Activated CD8-positive, alpha-beta memory T cell treated with anti-CD3 and anti-CD28 coated beads for 36 hours (primary cell): ENCODE results near the gene RPL27A. TPM values are rescaled to one million over a fixed set of nuclear protein-coding genes. Genes with fewer than 3 reads are reported as not detected.

Source experiments
- CTCF ChIA-PET: fragments of 350-600 bp; sonication (Branson Sonifier 250); formaldehyde crosslinking; loops from one replicate; lab custom pipeline; 2021; ENCODE audit warnings: antibody characterized with exemption; lab: Charles Lee
- POLR2A ChIA-PET: fragments of 350-600 bp; sonication (Branson Sonifier 250); formaldehyde crosslinking; loops from one replicate; lab custom pipeline; 2021; ENCODE audit warnings: antibody characterized with exemption; lab: Charles Lee
- total RNA-seq, 2 experiments: library from RNA; stranded (reverse); gene quantifications; one replicate each; pipeline ENCODE4 v1.2.3, GENCODE V29; 2021

RPL27A gene
- total RNA-seq, 2 experiments from 2014 or later: 1,043 to 1,075 TPM

DNA sequence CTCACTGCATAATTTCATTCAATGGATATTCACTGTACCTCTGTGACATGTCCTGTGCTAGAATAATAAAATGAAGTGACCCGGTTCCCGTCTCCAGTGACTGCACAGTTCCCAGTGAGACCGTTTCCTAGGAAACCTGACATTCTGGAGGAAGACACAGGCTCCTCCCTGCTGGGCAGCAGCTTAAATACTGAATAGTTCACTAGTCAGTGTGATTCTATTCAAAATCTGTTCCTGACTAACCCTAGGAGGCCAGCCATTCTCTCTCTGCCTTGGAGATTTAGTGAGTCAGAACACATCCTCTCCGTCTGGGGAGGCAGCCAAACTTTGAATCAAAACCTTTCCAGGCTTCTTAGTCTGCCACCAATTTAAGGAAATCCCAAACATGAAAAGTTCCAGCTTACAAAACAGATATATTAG, 11.4 kb upstream of the RPL27A start:
- CTCF ChIA-PET: no interaction called here
- POLR2A ChIA-PET: no interaction called here

DNA sequence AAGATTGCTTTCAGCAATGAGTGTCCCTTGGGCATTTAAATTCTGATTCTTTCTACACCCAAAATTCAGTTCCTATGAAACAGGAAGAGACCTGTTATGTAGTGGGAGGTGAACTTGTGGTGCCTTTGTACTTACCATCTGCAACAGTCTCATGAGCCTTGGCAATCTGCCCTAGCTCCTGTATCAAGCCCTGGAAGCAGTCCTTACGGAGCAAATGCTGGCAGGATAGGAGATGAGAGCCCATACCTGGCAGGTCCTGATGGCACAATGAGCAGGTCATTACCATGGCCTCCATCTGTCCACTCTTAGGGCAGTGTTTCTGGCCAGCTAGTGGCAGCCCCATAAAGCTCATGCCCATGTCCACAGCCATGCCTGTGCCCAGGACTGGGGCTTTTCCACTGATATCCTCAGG, 10.9 kb upstream of the RPL27A start:
- ChIA-PET CTCF (no interaction called here), POLR2A (no interaction called here)

DNA sequence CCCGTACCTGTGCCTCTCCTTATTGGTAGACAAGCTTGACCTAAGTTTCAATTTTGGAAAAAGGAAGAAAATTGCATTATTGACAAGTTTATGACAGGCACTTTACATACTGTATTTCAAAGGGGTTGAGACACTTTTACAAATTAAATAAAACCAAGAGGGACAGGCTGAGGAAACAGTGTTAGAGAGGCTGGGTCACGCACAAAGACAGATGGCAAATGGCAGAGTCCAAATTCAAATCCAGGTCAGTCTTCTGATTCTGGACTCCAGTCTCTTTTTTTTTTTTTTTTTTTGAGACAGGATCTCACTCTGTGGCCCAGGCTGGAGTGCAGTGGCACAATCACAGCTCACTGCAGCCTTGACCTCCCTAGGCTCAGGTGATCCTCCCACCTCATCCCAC, 10.2 kb upstream of the RPL27A start:
- CTCF ChIA-PET: no interaction called here
- POLR2A ChIA-PET: no interaction called here

- CTCF ChIA-PET: no interaction called here
- POLR2A ChIA-PET: no interaction called here
Observed at GRCh38 chr11:8674859-8675258, 7.7 kb upstream of the RPL27A start.

DNA sequence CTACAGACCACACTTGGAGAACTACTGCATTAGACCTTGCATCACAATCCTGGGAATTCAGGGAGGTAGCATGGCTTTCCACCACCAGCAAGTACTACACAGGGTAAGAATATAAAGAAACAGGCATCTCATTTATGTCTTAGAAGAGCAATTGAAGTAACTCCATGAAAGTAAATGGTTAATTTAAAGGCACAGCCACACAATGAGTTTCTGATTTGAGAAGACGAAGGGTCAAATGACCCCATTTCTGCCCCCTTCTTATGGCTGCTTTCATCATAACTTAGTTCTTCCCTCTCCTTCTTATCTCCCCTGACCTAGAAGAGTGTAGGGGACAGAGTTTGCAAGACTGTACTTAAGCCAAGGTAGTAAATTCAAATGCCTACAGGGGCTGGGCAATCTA, 6.1 kb upstream of the RPL27A start:
- ChIA-PET POLR2A (no interaction called here), CTCF (interaction anchor here (0.6 kb wide), 1 partner anchor 283 kb away, joined by 4 read pairs; no protein-coding TSS in a partner anchor)

DNA sequence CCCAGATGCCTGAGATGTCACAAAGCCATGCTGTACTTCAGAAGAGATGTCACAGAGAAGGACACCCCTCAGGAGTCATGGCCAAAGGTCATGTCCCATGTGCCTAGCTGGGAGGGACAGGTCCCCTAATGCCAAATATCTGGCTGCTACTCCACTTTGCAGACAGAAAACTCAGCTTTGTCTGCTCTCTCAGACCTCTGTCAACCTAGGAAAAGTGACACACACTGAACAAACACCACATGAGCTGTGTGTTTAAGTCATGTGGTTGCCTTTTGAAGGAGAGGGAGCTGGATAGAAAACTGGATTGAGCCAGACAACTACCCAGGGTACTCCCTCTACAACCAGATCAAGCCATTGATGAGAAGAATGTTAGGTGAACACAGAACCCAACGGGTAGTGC, 3.6 kb upstream of the RPL27A start:
- POLR2A ChIA-PET: no interaction called here

GRCh38 chr11:8681837-8682302, 722 bp upstream of the RPL27A start:
- ChIA-PET CTCF (no interaction called here), POLR2A (interaction anchor here (0.5 to 1.1 kb wide), 5 partner anchors 8 to 1773 kb away, joined by 3 to 10 read pairs (median 3); partner anchors contain the start of genes AMPD3 and TMEM9B)

More for the DNA sequence above, 3.6 kb upstream of the RPL27A start:
- CTCF ChIA-PET: no interaction called here

GRCh38 chr11:8683115-8683807, 669 bp downstream of the RPL27A start:
- CTCF ChIA-PET: no interaction called here

DNA sequence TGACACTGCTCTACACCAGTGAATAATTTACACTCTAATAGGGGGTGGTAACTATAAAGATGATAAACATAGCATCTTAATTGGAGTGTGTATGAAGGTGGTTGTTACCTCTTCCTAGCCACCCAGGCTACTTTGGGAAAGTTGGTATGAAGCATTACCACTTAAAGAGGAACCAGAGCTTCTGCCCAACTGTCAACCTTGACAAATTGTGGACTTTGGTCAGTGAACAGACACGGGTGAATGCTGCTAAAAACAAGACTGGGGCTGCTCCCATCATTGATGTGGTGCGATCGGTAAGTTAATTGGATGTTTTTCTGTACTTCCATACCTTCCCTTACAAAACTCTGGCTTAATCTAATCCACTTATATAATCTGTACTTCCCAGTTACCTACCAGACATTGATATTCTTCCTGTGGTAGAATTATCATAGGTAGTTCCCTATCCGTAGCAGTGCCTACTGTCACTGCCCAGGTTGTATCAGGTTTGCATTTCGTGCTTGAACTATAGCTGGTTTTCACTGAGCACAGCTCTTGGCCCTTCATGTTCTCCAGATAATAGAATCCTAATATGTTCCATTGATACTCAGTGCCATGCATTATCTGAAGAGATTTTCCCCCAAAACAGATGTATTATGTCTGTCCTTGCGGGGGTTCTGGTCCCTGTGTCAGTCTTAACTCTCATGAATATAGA, 2.2 kb downstream of the RPL27A start:
- CTCF ChIA-PET: no interaction called here
- POLR2A ChIA-PET: no interaction called here

More at GRCh38 chr11:8683115-8683807, 669 bp downstream of the RPL27A start:
- POLR2A ChIA-PET: interaction anchor here (0.5 to 1.2 kb wide), 6 partner anchors 133 to 1830 kb away, joined by 3 to 4 read pairs (median 3); no protein-coding TSS in a partner anchor

- POLR2A ChIA-PET: no interaction called here
- CTCF ChIA-PET: no interaction called here
Observed at GRCh38 chr11:8685306-8685705, 2.7 kb downstream of the RPL27A start.

- POLR2A ChIA-PET: no interaction called here
- CTCF ChIA-PET: no interaction called here
Observed at GRCh38 chr11:8685820-8686219, 3.2 kb downstream of the RPL27A start.

DNA sequence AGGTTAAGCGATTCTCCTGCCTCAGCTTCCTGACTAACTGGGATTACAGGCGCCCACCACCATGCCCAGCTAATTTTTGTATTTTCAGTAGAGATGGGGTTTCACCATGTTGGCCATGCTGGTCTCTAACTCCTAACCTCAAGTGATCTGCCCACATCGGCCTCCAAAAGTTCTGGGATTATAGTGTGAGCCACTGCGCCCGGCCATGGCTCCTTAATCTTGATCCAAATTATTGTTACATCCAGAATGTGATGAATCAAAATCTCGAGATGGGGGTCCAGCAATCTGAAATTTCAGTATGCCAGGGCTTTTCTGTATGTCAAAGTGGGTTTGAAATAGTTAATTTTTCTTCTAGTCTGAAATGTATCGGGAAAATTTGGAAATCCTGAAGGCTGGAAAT, 3.7 kb downstream of the RPL27A start:
- CTCF ChIA-PET: no interaction called here
- POLR2A ChIA-PET: no interaction called here

GRCh38 chr11:8688414-8689362, 6.1 kb downstream of the RPL27A start:
- ChIA-PET POLR2A (interaction anchor here (0.6 to 2.7 kb wide), 7 partner anchors 9 to 275 kb away, joined by 3 to 16 read pairs (median 4); partner anchors contain the start of gene TMEM9B), CTCF (no interaction called here)

GRCh38 chr11:8689726-8690255, 7.2 kb downstream of the RPL27A start:
- ChIA-PET POLR2A (interaction anchor here (0.6 to 0.7 kb wide), 3 partner anchors 30 to 625 kb away, joined by 3 to 4 read pairs (median 3); no protein-coding TSS in a partner anchor), CTCF (no interaction called here)

GRCh38 chr11:8690374-8691342, 8.1 kb downstream of the RPL27A start:
- ChIA-PET CTCF (no interaction called here), POLR2A (interaction anchor here (1.3 kb wide), 1 partner anchor 8 kb away, joined by 7 read pairs; the partner anchor contains the start of genes RPL27A and TRIM66)

DNA sequence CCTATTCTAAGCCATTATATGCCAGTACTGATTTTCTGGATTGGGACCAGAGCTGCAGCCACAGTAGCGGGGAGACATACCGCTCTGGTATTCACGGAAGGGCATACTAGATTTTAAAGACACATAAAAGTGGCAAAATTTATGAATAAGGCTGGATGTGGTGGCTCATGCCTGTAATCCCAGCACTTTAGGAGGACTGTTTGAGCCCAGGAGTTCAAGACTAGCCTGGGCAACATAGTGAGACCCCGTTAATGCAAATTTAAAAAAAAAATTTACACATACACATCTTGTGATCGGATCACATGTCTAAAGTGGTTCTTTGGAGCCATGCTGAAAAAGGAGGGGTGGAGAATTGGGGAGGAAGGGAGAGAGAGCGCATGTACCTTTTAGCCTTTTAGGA, 9.0 kb downstream of the RPL27A start:
- CTCF ChIA-PET: no interaction called here

DNA sequence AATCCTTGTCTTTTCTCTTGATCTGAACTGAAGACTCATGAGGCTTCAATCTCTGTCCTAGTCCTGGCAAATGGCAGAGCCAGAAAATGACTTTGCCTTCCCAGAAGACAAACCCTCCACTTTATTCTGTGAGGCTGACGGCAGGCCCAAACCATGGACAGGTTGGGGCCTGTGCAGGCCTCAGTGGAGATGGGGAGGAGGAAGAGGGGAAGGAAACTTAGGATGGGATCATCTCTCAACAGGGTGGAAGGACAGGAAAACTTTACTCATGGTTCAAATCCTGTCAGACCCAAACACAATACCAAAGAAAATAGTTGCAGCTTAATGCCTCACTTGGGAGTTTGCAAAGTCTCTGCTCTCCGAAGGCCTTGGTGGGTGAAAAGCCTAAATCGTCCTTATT, 9.8 kb downstream of the RPL27A start:
- ChIA-PET CTCF (no interaction called here), POLR2A (no interaction called here)

More for the DNA sequence above, 9.0 kb downstream of the RPL27A start:
- POLR2A ChIA-PET: interaction anchor here (1.3 kb wide), 1 partner anchor 9 kb away, joined by 7 read pairs; the partner anchor contains the start of genes RPL27A and TRIM66
